ENCODE data around the gene SULT2B1. TPM values are rescaled to one million over a fixed set of nuclear protein-coding genes. Genes with fewer than 3 reads are reported as not detected.
"Not testable (repeated sequence)": the region's sequence is repeated elsewhere in the genome, so short reads cannot be mapped to it uniquely, and the experiment has no call there.

The SULT2B1 gene
- total RNA-seq, 1 donor from 2014 or later, result not detected

- intact Hi-C loops (cut with micrococcal nuclease), result loop anchor here (5.0 kb wide), 2 partner anchors 151 to 191 kb away; partner anchors contain the start of genes SYNGR4 and TMEM143
- DNase-seq, result peak; percentile 92
- Mint-ChIP-seq H3K9me3 (no peaks in the 10 kb centered on the region), H3K4me1 (peaks cover 10% of the 10 kb centered on the region), H3K27me3 (no peaks in the 10 kb centered on the region), H3K4me3 (no peak overlapping the region), H3K36me3 (ENCODE audit: low read depth) (no peaks in the 10 kb centered on the region), H3K27ac (peak overlapping the region; percentile 67)
These were observed 38.5 kb upstream of the SULT2B1 start for GRCh38 chr19:48513289-48514122.

- intact Hi-C loops (cut with micrococcal nuclease), result loop anchor here (5.0 kb wide), 2 partner anchors 152 to 192 kb away; partner anchors contain the start of genes SYNGR4 and TMEM143
- DNase-seq, result no peak
- H3K27ac Mint-ChIP-seq, result no peak overlapping the region
- peaks cover 10% of the 10 kb centered on the region for H3K4me1 Mint-ChIP-seq
- no peaks in the 10 kb centered on the region for H3K27me3 Mint-ChIP-seq
- no peak overlapping the region for H3K4me3 Mint-ChIP-seq
- no peaks in the 10 kb centered on the region for H3K9me3 Mint-ChIP-seq
- H3K36me3 Mint-ChIP-seq (ENCODE audit: low read depth), result no peaks in the 10 kb centered on the region
These were observed 37.9 kb upstream of the SULT2B1 start for GRCh38 chr19:48514123-48514458.

- intact Hi-C loops (cut with micrococcal nuclease), result no loop called here
These were observed 35.4 kb upstream of the SULT2B1 start for GRCh38 chr19:48516536-48516935.

GRCh38 chr19:48518207-48518606 is 33.8 kb upstream of the SULT2B1 start:
- Mint-ChIP-seq H3K9me3 (no peaks in the 10 kb centered on the region), H3K36me3 (ENCODE audit: low read depth) (no peaks in the 10 kb centered on the region), H3K27me3 (no peaks in the 10 kb centered on the region), H3K4me1 (peaks cover 3% of the 10 kb centered on the region), H3K27ac (no peak overlapping the region), H3K4me3 (no peak overlapping the region)
- DNase-seq, result no peak
- intact Hi-C loops (cut with micrococcal nuclease), result no loop called here

More at GRCh38 chr19:48516536-48516935, 35.4 kb upstream of the SULT2B1 start:
- Mint-ChIP-seq H3K9me3 (no peaks in the 10 kb centered on the region), H3K36me3 (ENCODE audit: low read depth) (no peaks in the 10 kb centered on the region), H3K27me3 (no peaks in the 10 kb centered on the region), H3K4me3 (no peak overlapping the region), H3K27ac (no peak overlapping the region), H3K4me1 (peaks cover 3% of the 10 kb centered on the region)
- no peak for DNase-seq

GRCh38 chr19:48519426-48519825 is 32.5 kb upstream of the SULT2B1 start:
- DNase-seq; H3K4me3 Mint-ChIP-seq; H3K4me1 Mint-ChIP-seq; H3K27me3 Mint-ChIP-seq; intact Hi-C loops (cut with micrococcal nuclease); H3K36me3 Mint-ChIP-seq (ENCODE audit: low read depth); H3K9me3 Mint-ChIP-seq; H3K27ac Mint-ChIP-seq: not testable (repeated sequence)

GRCh38 chr19:48520134-48520533 is 31.8 kb upstream of the SULT2B1 start:
- Mint-ChIP-seq H3K4me1 (no peaks in the 10 kb centered on the region), H3K9me3 (peaks cover 6% of the 10 kb centered on the region), H3K4me3 (no peak overlapping the region), H3K27me3 (no peaks in the 10 kb centered on the region), H3K27ac (no peak overlapping the region), H3K36me3 (ENCODE audit: low read depth) (no peaks in the 10 kb centered on the region)
- intact Hi-C loops (cut with micrococcal nuclease), result no loop called here
- no peak for DNase-seq

GRCh38 chr19:48524221-48524620 is 27.8 kb upstream of the SULT2B1 start:
- H3K4me3 Mint-ChIP-seq, result no peak overlapping the region

GRCh38 chr19:48524732-48525131 is 27.2 kb upstream of the SULT2B1 start:
- Mint-ChIP-seq H3K27ac (no peak overlapping the region), H3K27me3 (no peaks in the 10 kb centered on the region), H3K36me3 (ENCODE audit: low read depth) (no peaks in the 10 kb centered on the region), H3K9me3 (peaks cover 6% of the 10 kb centered on the region), H3K4me3 (no peak overlapping the region), H3K4me1 (no peaks in the 10 kb centered on the region)
- intact Hi-C loops (cut with micrococcal nuclease), result no loop called here
- no peak for DNase-seq

More at GRCh38 chr19:48524221-48524620, 27.8 kb upstream of the SULT2B1 start:
- Mint-ChIP-seq H3K4me1 (no peaks in the 10 kb centered on the region), H3K27me3 (no peaks in the 10 kb centered on the region), H3K27ac (no peak overlapping the region), H3K36me3 (ENCODE audit: low read depth) (no peaks in the 10 kb centered on the region), H3K9me3 (peaks cover 6% of the 10 kb centered on the region)
- no peak for DNase-seq
- intact Hi-C loops (cut with micrococcal nuclease), result no loop called here

- intact Hi-C loops (cut with micrococcal nuclease), result no loop called here
- no peaks in the 10 kb centered on the region for H3K4me1 Mint-ChIP-seq
- no peak for DNase-seq
- H3K9me3 Mint-ChIP-seq, result peaks cover 3% of the 10 kb centered on the region
- H3K27me3 Mint-ChIP-seq, result peaks cover 6% of the 10 kb centered on the region
- no peaks in the 10 kb centered on the region for H3K36me3 Mint-ChIP-seq (ENCODE audit: low read depth)
- H3K27ac Mint-ChIP-seq, result no peak overlapping the region
- H3K4me3 Mint-ChIP-seq, result no peak overlapping the region
These were observed 22.8 kb upstream of the SULT2B1 start for GRCh38 chr19:48529156-48529555.

GRCh38 chr19:48530066-48530720 is 21.8 kb upstream of the SULT2B1 start:
- H3K27ac Mint-ChIP-seq, result no peak overlapping the region
- intact Hi-C loops (cut with micrococcal nuclease), result no loop called here
- H3K27me3 Mint-ChIP-seq, result peaks cover 6% of the 10 kb centered on the region
- no peak overlapping the region for H3K4me3 Mint-ChIP-seq
- no peaks in the 10 kb centered on the region for H3K9me3 Mint-ChIP-seq
- DNase-seq, result no peak
- no peaks in the 10 kb centered on the region for H3K4me1 Mint-ChIP-seq
- no peaks in the 10 kb centered on the region for H3K36me3 Mint-ChIP-seq (ENCODE audit: low read depth)

GRCh38 chr19:48530770-48531169 is 21.2 kb upstream of the SULT2B1 start:
- H3K36me3 Mint-ChIP-seq (ENCODE audit: low read depth), result no peaks in the 10 kb centered on the region
- no peaks in the 10 kb centered on the region for H3K9me3 Mint-ChIP-seq
- H3K27me3 Mint-ChIP-seq, result peaks cover 6% of the 10 kb centered on the region
- no peak for DNase-seq
- H3K4me1 Mint-ChIP-seq, result no peaks in the 10 kb centered on the region
- H3K4me3 Mint-ChIP-seq, result no peak overlapping the region
- H3K27ac Mint-ChIP-seq, result no peak overlapping the region
- intact Hi-C loops (cut with micrococcal nuclease), result no loop called here

GRCh38 chr19:48533770-48534169 is 18.2 kb upstream of the SULT2B1 start:
- no peaks in the 10 kb centered on the region for H3K4me1 Mint-ChIP-seq
- intact Hi-C loops (cut with micrococcal nuclease), result no loop called here
- H3K4me3 Mint-ChIP-seq, result no peak overlapping the region
- no peak overlapping the region for H3K27ac Mint-ChIP-seq
- DNase-seq, result no peak
- no peaks in the 10 kb centered on the region for H3K36me3 Mint-ChIP-seq (ENCODE audit: low read depth)
- H3K9me3 Mint-ChIP-seq, result no peaks in the 10 kb centered on the region
- H3K27me3 Mint-ChIP-seq, result peaks cover 6% of the 10 kb centered on the region

- intact Hi-C loops (cut with micrococcal nuclease), result no loop called here
- no peak overlapping the region for H3K4me3 Mint-ChIP-seq
- no peak overlapping the region for H3K27ac Mint-ChIP-seq
- H3K27me3 Mint-ChIP-seq, result no peaks in the 10 kb centered on the region
- H3K9me3 Mint-ChIP-seq, result no peaks in the 10 kb centered on the region
- H3K4me1 Mint-ChIP-seq, result no peaks in the 10 kb centered on the region
- no peaks in the 10 kb centered on the region for H3K36me3 Mint-ChIP-seq (ENCODE audit: low read depth)
- no peak for DNase-seq
These were observed 14.4 kb upstream of the SULT2B1 start for GRCh38 chr19:48537541-48537940.

GRCh38 chr19:48538057-48538456 is 13.9 kb upstream of the SULT2B1 start:
- H3K27me3 Mint-ChIP-seq; DNase-seq; H3K4me1 Mint-ChIP-seq; H3K27ac Mint-ChIP-seq; H3K4me3 Mint-ChIP-seq; intact Hi-C loops (cut with micrococcal nuclease); H3K9me3 Mint-ChIP-seq; H3K36me3 Mint-ChIP-seq (ENCODE audit: low read depth): not testable (repeated sequence)

All from activated CD4-positive, alpha-beta T cell treated with anti-CD3 and anti-CD28 coated beads, Interleukin-2, amount 10 ng/mL, durations not matched to agents 24 days and 14 days (primary cell).